ENCODE data around the gene IQUB. TPM values are rescaled to one million over a fixed set of nuclear protein-coding genes. Genes with fewer than 3 reads are reported as not detected.

IQUB gene
- total RNA-seq, 1 experiment from 2014 or later, result 0.98 TPM

DNA sequence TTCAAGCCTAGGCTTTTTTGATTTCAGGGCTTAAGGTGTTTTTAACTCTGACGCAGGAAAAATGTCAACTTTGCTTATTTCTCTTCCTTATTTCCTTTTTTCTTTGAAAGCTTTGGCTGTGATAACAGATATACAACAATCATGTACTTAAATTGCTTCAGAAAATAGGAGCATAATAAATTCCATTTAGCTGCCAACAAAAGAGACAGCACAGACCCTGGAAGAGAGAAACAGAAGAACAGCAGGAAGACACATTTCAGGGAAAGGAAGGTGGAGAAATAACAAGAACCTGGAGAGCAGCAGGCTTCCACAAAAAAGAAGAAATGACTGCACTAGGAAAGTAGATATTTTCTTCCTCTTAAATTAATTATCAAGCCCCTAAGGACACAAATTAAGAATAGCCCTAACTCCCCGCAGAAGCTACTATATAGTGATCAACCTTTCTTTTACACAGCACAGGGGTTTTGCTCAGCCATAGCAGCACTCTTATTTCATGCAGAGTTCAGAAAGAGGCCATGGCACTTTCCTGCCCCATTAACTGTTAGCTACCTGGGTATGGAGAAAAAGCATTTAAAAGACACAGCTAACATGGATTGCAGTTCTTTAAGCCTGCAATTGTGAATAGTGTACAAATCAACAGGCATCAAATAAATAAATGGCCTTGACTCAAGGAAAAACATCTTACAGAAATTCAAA is 61.5 kb downstream of the IQUB start:
- TF ChIP-seq, protein P1, sequence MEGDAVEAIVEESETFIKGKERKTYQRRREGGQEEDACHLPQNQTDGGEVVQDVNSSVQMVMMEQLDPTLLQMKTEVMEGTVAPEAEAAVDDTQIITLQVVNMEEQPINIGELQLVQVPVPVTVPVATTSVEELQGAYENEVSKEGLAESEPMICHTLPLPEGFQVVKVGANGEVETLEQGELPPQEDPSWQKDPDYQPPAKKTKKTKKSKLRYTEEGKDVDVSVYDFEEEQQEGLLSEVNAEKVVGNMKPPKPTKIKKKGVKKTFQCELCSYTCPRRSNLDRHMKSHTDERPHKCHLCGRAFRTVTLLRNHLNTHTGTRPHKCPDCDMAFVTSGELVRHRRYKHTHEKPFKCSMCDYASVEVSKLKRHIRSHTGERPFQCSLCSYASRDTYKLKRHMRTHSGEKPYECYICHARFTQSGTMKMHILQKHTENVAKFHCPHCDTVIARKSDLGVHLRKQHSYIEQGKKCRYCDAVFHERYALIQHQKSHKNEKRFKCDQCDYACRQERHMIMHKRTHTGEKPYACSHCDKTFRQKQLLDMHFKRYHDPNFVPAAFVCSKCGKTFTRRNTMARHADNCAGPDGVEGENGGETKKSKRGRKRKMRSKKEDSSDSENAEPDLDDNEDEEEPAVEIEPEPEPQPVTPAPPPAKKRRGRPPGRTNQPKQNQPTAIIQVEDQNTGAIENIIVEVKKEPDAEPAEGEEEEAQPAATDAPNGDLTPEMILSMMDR (conservative IDR thresholded peaks at IDR 0.05), result no peak
- TF ChIP-seq EZH2 (IDR thresholded peaks at IDR 0.05; ENCODE audit: low read depth), result no peak
- intact Hi-C loops (cut with micrococcal nuclease; ENCODE audit: unreplicated experiment), result no loop called here
- BruUV-seq (replicated peaks), result no TSS peak
- H3K27ac ChIP-seq, result no peak overlapping the region
- ChIA-PET CTCF (no interaction called here), POLR2A (ENCODE audit: unreplicated experiment) (no interaction called here)
- H2AFZ ChIP-seq, result no peak overlapping the region
- DNase-seq, result no peak
- no peaks in the 10 kb centered on the region for H3K9me3 ChIP-seq (ENCODE audit: insufficient read depth, low read depth)
- no peak overlapping the region for H3K4me3 ChIP-seq
- no peaks in the 10 kb centered on the region for H3K27me3 ChIP-seq (ENCODE audit: insufficient read depth, low read depth)
- no peak overlapping the region for H3K4me2 ChIP-seq
- no peaks in the 10 kb centered on the region for H4K20me1 ChIP-seq (ENCODE audit: insufficient read depth)
- no peaks in the 10 kb centered on the region for H3K36me3 ChIP-seq (ENCODE audit: low read depth)
- H3K4me1 ChIP-seq (replicated peaks; ENCODE audit: insufficient read depth), result 0 out of 2 replicates have a peak, but pooled peaks cover 4% of the 10 kb centered on the region
- H3F3A ChIP-seq (ENCODE audit: insufficient read depth, low read depth), result no peaks in the 10 kb centered on the region
- no peaks in the 10 kb centered on the region for H3K79me2 ChIP-seq (ENCODE audit: low read depth)
- no peaks in the 10 kb centered on the region for H3K9me2 ChIP-seq (ENCODE audit: insufficient read depth)

DNA sequence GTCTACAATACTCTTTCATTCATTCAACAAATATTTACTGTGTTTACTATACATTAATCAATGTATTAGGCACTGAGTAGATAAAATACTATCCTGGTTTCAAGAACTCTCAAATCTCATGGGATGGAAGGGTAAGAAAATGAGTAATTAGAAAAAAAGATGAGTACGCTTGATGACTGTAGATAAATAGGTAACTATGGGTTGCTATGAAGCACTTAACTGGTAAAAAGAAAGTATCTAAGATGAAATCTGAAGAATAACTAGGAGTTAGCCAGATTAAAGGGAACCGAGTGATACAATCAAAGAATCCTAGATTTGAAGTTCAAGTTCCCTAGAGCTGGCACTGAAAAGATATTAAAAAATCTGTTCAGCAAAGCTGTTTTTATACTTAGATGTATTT is 62.1 kb downstream of the IQUB start:
- no peak overlapping the region for H3K27ac ChIP-seq
- ChIA-PET CTCF (no interaction called here), POLR2A (ENCODE audit: unreplicated experiment) (no interaction called here)
- no peak for DNase-seq
- no TSS peak for BruUV-seq (replicated peaks)
- intact Hi-C loops (cut with micrococcal nuclease; ENCODE audit: unreplicated experiment), result no loop called here
- H3K4me1 ChIP-seq (replicated peaks; ENCODE audit: insufficient read depth), result 0 out of 2 replicates have a peak, but pooled peaks cover 4% of the 10 kb centered on the region
- H3K27me3 ChIP-seq (ENCODE audit: insufficient read depth, low read depth), result no peaks in the 10 kb centered on the region
- H3K36me3 ChIP-seq (ENCODE audit: low read depth), result no peaks in the 10 kb centered on the region
- H3K9me3 ChIP-seq (ENCODE audit: insufficient read depth, low read depth), result no peaks in the 10 kb centered on the region
- H2AFZ ChIP-seq, result no peak overlapping the region
- H3K9me2 ChIP-seq (ENCODE audit: insufficient read depth), result no peaks in the 10 kb centered on the region
- H4K20me1 ChIP-seq (ENCODE audit: insufficient read depth), result no peaks in the 10 kb centered on the region
- H3K4me3 ChIP-seq, result no peak overlapping the region
- no peak for TF ChIP-seq EZH2 (IDR thresholded peaks at IDR 0.05; ENCODE audit: low read depth)
- TF ChIP-seq, protein P1 (conservative IDR thresholded peaks at IDR 0.05), result no peak
- H3K4me2 ChIP-seq, result no peak overlapping the region
- H3F3A ChIP-seq (ENCODE audit: insufficient read depth, low read depth), result no peaks in the 10 kb centered on the region
- H3K79me2 ChIP-seq (ENCODE audit: low read depth), result no peaks in the 10 kb centered on the region

DNA sequence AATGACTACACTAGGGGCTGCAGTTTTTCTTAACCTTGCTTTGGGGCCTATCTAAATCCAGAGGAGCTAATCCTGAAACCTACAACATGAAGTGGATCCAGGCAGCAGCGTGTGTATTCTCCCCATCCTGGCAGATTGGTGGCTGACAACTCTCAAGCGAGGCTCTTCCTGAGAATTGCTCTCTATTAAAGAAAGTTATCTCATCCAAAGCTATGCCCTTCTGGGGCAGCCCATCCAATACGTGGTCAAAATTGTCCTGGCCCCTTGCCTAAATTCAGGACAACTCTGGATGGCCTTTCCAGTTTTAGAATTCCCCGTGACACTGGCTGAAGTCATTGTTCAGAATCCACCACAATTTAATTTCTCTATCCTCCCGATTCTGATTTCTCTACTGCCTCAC is 66.1 kb downstream of the IQUB start:
- H3K27ac ChIP-seq, result no peak overlapping the region
- no peak for DNase-seq
- H3K9me2 ChIP-seq (ENCODE audit: insufficient read depth), result no peaks in the 10 kb centered on the region
- no peak overlapping the region for H3K4me3 ChIP-seq
- H2AFZ ChIP-seq, result no peak overlapping the region
- no peak overlapping the region for H3K4me2 ChIP-seq
- no peaks in the 10 kb centered on the region for H3K36me3 ChIP-seq (ENCODE audit: low read depth)
- H3K9me3 ChIP-seq (ENCODE audit: insufficient read depth, low read depth), result no peaks in the 10 kb centered on the region
- ChIA-PET CTCF (no interaction called here), POLR2A (ENCODE audit: unreplicated experiment) (interaction anchor here (0.7 kb wide), 1 partner anchor 18 kb away, joined by 5 read pairs; no protein-coding TSS in a partner anchor)
- no peaks in the 10 kb centered on the region for H4K20me1 ChIP-seq (ENCODE audit: insufficient read depth)
- no peaks in the 10 kb centered on the region for H3K79me2 ChIP-seq (ENCODE audit: low read depth)
- no peaks in the 10 kb centered on the region for H3F3A ChIP-seq (ENCODE audit: insufficient read depth, low read depth)
- no peaks in the 10 kb centered on the region for H3K27me3 ChIP-seq (ENCODE audit: insufficient read depth, low read depth)
- BruUV-seq (replicated peaks), result no TSS peak
- intact Hi-C loops (cut with micrococcal nuclease; ENCODE audit: unreplicated experiment), result no loop called here
- no peaks in the 10 kb centered on the region for H3K4me1 ChIP-seq (replicated peaks; ENCODE audit: insufficient read depth)
- TF ChIP-seq, protein P1 (conservative IDR thresholded peaks at IDR 0.05), result no peak
- no peak for TF ChIP-seq EZH2 (IDR thresholded peaks at IDR 0.05; ENCODE audit: low read depth)
